DND-41 (cell line): Measurements from ENCODE around the gene UMPS.

Source experiments
- ATAC-seq: fragments of 200-7000 bp; cut with Tn5 transposase; 3 replicates; pipeline ENCODE4 v1.9.1; 2021; ENCODE audit warnings: low read depth; ENCODE audit not compliant: insufficient read depth
- DNase-seq: peaks from one replicate; pipeline ENCODE4 v3.0.0-alpha.2; 2020
- H2AFZ ChIP-seq: 2 replicates; pipeline ENCODE4 v1.6.0; 2012; ENCODE audit warnings: low read depth, low read length
- H3K27ac ChIP-seq: 2 replicates; pipeline ENCODE4 v1.5.1; 2012; ENCODE audit warnings: low read length, inconsistent platforms
- H3K27me3 ChIP-seq: fragments of 200-600 bp; sonication (generic); 2 replicates; pipeline ENCODE4 v1.6.0; 2012; ENCODE audit warnings: low read length, mild to moderate bottlenecking, inconsistent platforms; ENCODE audit not compliant: insufficient read depth, poor library complexity
- H3K36me3 ChIP-seq: 2 replicates; pipeline ENCODE4 v1.5.1; 2012; ENCODE audit warnings: low read length, inconsistent platforms; ENCODE audit not compliant: insufficient read depth
- H3K4me1 ChIP-seq: 2 replicates; pipeline ENCODE4 v1.5.1; 2012; ENCODE audit warnings: mild to moderate bottlenecking, low read length; ENCODE audit not compliant: insufficient read depth
- H3K4me2 ChIP-seq: 2 replicates; pipeline ENCODE4 v1.6.0; 2012; ENCODE audit warnings: mild to moderate bottlenecking, moderate library complexity, low read length, inconsistent platforms; ENCODE audit not compliant: insufficient read depth
- H3K4me3 ChIP-seq, 2 experiments: fragments of 200-600 bp in 1 of 2; shearing (Covaris generic) in 1 of 2; 2 replicates each; pipeline ENCODE4 v1.5.1; 2012 to 2016; ENCODE audit warnings: inconsistent platforms in 2 of 2, low read length in 2 of 2, mild to moderate bottlenecking in 2 of 2, low read depth in 1 of 2, moderate library complexity in 1 of 2
- H3K79me2 ChIP-seq: 2 replicates; pipeline ENCODE4 v1.6.0; 2012; ENCODE audit warnings: low read length, inconsistent platforms; ENCODE audit not compliant: insufficient read depth
- H3K9ac ChIP-seq: 2 replicates; pipeline ENCODE4 v1.6.0; 2012; ENCODE audit warnings: low read depth, mild to moderate bottlenecking, inconsistent platforms, low read length, moderate library complexity
- H3K9me3 ChIP-seq: 2 replicates; pipeline ENCODE4 v1.5.1; 2012; ENCODE audit warnings: low read length, moderate library complexity, mild to moderate bottlenecking, inconsistent platforms; ENCODE audit not compliant: insufficient read depth, severe bottlenecking
- H4K20me1 ChIP-seq: 2 replicates; pipeline ENCODE4 v1.6.0; 2012; ENCODE audit warnings: low read length; ENCODE audit not compliant: insufficient read depth
- CTCF ChIP-seq: IDR thresholded peaks from 2 replicates; pipeline ENCODE4 v1.5.1; 2012; ENCODE audit warnings: borderline replicate concordance, low read length, moderate library complexity, mild to moderate bottlenecking; ENCODE audit not compliant: poor library complexity, severe bottlenecking; ENCODE audit errors: extremely low read depth
- EZH2 ChIP-seq: IDR thresholded peaks from 3 replicates; pipeline ENCODE4 v1.6.1; 2012; ENCODE audit warnings: borderline replicate concordance, low read depth, mild to moderate bottlenecking, moderate library complexity, low read length, inconsistent platforms; ENCODE audit not compliant: severe bottlenecking

Gene UMPS

DNA sequence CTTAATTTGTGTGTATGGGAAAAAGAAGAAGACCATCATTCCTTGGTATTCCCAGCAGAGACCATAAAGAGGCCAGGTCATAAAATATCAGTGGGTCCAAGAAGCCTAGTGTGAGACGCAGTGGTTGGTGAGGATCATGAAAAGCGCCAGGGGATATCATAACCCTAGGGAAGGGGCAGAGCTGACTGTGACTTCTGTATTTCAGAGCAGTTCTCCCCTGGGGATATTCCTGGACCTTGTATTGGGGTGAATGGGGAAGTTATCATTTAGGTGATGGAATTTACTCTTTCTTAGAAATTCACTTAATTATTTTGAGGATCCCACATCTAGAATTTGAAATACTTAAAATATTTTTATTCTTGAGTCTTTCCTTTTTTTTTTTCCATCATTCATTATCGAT is 34.9 kb upstream of the UMPS start:
- H2AFZ ChIP-seq: no peak overlapping the region
- H3K4me1 ChIP-seq: no peaks in the 10 kb centered on the region
- no peaks in the 10 kb centered on the region for H4K20me1 ChIP-seq
- no peak overlapping the region for H3K27ac ChIP-seq
- H3K9ac ChIP-seq: no peak overlapping the region
- H3K27me3 ChIP-seq: peaks cover 20% of the 10 kb centered on the region
- no peak for DNase-seq
- no peaks in the 10 kb centered on the region for H3K9me3 ChIP-seq
- H3K36me3 ChIP-seq: no peaks in the 10 kb centered on the region
- no peak overlapping the region for H3K4me2 ChIP-seq
- no peak for ATAC-seq
- H3K4me3 ChIP-seq: no peak overlapping the region
- TF ChIP-seq CTCF: no peak
- TF ChIP-seq EZH2: no peak
- no peaks in the 10 kb centered on the region for H3K79me2 ChIP-seq

DNA sequence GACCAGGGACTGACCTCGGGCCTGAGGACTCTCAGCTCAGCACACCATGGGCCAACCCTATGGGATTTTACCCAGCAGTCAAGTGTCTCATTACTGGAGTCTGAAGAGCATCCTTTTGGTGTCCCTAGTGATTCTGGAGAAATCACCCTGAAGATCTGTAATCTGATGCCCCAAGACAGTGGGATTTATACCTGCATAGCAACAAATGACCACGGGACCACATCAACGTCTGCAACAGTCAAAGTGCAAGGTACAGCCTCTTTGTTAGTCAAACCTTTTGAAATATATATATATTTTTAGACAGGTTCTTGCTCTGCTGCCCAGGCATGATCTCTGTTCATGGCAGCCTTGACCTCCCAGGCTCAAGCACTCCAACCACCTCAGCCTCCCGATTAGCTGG is 34.2 kb upstream of the UMPS start:
- Histone ChIP-seq H3K4me1 (no peaks in the 10 kb centered on the region), H2AFZ (no peak overlapping the region), H3K27ac (no peak overlapping the region), H3K4me2 (no peak overlapping the region), H3K36me3 (no peaks in the 10 kb centered on the region), H3K79me2 (no peaks in the 10 kb centered on the region), H3K27me3 (peaks cover 20% of the 10 kb centered on the region), H3K9ac (no peak overlapping the region), H4K20me1 (no peaks in the 10 kb centered on the region), H3K9me3 (no peaks in the 10 kb centered on the region), H3K4me3 (no peak overlapping the region)
- ATAC-seq (no peak), DNase-seq (no peak)
- TF ChIP-seq EZH2: no peak
- TF ChIP-seq CTCF: no peak

GRCh38 chr3:124697302-124697701 is 33.0 kb upstream of the UMPS start:
- Histone ChIP-seq H3K9ac (no peak overlapping the region), H3K4me2 (no peak overlapping the region), H3K27ac (no peak overlapping the region), H3K9me3 (no peaks in the 10 kb centered on the region), H3K4me1 (no peaks in the 10 kb centered on the region), H3K27me3 (peaks cover 20% of the 10 kb centered on the region), H3K36me3 (no peaks in the 10 kb centered on the region), H2AFZ (no peak overlapping the region), H3K4me3 (no peak overlapping the region), H3K79me2 (no peaks in the 10 kb centered on the region), H4K20me1 (no peaks in the 10 kb centered on the region)
- DNase-seq (no peak), ATAC-seq (no peak)
- TF ChIP-seq CTCF: no peak
- no peak for TF ChIP-seq EZH2

DNA sequence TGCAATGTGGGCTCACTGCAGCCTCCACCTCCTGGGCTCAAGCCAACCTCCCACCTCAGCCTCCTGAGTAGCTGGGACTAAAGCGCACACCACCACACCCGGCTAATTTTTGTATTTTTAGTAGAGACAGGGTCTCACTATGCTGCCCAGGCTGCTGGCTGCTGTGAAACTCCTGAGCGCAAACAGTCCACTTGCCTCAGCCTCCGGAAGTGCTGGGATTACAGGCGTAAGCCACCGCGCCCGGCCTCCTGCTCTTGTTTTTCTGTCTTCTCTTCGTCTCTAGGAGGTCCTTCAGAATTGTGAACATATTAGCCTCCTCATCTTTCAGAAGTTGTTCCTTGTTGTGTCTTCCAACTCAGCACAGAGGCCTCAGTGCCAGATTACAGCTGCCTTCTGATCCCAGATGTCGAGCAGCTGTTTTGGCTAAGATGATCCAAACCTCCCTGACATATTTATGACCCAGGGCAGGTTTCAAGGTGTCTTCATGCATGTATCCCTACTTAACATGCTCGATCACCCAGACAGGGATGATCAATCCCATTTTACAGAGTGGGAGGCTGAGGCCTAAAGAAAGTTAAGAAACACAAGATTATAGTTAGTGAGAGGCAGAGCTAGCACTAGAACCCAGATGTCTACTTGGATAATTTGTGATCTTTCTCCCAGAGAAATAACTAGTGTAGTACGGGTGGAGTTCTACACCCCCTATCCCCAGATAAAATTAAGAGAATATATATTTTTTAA is 32.1 kb upstream of the UMPS start:
- no peak for TF ChIP-seq EZH2
- TF ChIP-seq CTCF: no peak
- DNase-seq (no peak), ATAC-seq (no peak)
- Histone ChIP-seq H3K4me1 (no peaks in the 10 kb centered on the region), H3K9me3 (no peaks in the 10 kb centered on the region), H3K9ac (no peak overlapping the region), H3K27me3 (peaks cover 23% of the 10 kb centered on the region), H3K4me3 (no peak overlapping the region), H3K4me2 (no peak overlapping the region), H4K20me1 (no peaks in the 10 kb centered on the region), H3K27ac (no peak overlapping the region), H3K36me3 (no peaks in the 10 kb centered on the region), H2AFZ (no peak overlapping the region), H3K79me2 (no peaks in the 10 kb centered on the region)
